ENCODE results near the gene PHC3.

The PHC3 gene

GRCh38 chr3:170043506-170043905 is 138.0 kb downstream of the PHC3 start:
- no peak for DNase-seq (ENCODE audit: low read depth in 2 of 2)

GRCh38 chr3:170040418-170040817 is 141.1 kb downstream of the PHC3 start:
- DNase-seq (ENCODE audit: low read depth in 2 of 2), result no peak

- no peak for DNase-seq (ENCODE audit: low read depth in 2 of 2)
These were observed 143.0 kb downstream of the PHC3 start for GRCh38 chr3:170038434-170039110.
